Measurements from ENCODE around the gene ODF2L.

- TF ChIP-seq E2F4 (CRISPR knock-in tag; IDR thresholded peaks at IDR 0.05; ENCODE audit: borderline replicate concordance, low read depth), result no peak
- no peak for TF ChIP-seq CBFB (CRISPR knock-in tag; IDR thresholded peaks at IDR 0.05; ENCODE audit: low read depth)
- TF ChIP-seq, protein P1, sequence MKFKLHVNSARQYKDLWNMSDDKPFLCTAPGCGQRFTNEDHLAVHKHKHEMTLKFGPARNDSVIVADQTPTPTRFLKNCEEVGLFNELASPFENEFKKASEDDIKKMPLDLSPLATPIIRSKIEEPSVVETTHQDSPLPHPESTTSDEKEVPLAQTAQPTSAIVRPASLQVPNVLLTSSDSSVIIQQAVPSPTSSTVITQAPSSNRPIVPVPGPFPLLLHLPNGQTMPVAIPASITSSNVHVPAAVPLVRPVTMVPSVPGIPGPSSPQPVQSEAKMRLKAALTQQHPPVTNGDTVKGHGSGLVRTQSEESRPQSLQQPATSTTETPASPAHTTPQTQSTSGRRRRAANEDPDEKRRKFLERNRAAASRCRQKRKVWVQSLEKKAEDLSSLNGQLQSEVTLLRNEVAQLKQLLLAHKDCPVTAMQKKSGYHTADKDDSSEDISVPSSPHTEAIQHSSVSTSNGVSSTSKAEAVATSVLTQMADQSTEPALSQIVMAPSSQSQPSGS (CRISPR knock-in tag; IDR thresholded peaks at IDR 0.05; ENCODE audit: borderline replicate concordance, low read depth), result no peak
- no peak for TF ChIP-seq SMAD3 (CRISPR knock-in tag; IDR thresholded peaks at IDR 0.05; ENCODE audit: borderline replicate concordance)
- TF ChIP-seq, protein P2, sequence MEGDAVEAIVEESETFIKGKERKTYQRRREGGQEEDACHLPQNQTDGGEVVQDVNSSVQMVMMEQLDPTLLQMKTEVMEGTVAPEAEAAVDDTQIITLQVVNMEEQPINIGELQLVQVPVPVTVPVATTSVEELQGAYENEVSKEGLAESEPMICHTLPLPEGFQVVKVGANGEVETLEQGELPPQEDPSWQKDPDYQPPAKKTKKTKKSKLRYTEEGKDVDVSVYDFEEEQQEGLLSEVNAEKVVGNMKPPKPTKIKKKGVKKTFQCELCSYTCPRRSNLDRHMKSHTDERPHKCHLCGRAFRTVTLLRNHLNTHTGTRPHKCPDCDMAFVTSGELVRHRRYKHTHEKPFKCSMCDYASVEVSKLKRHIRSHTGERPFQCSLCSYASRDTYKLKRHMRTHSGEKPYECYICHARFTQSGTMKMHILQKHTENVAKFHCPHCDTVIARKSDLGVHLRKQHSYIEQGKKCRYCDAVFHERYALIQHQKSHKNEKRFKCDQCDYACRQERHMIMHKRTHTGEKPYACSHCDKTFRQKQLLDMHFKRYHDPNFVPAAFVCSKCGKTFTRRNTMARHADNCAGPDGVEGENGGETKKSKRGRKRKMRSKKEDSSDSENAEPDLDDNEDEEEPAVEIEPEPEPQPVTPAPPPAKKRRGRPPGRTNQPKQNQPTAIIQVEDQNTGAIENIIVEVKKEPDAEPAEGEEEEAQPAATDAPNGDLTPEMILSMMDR (IDR thresholded peaks at IDR 0.05), result no peak
- TF ChIP-seq SP1 (CRISPR knock-in tag; conservative IDR thresholded peaks at IDR 0.05), result no peak
- TF ChIP-seq IRF2 (CRISPR knock-in tag; IDR thresholded peaks at IDR 0.05; ENCODE audit: borderline replicate concordance, low read depth), result no peak
- TF ChIP-seq NFATC4 (CRISPR knock-in tag; IDR thresholded peaks at IDR 0.05), result no peak
- TF ChIP-seq ELF4 (CRISPR knock-in tag; IDR thresholded peaks at IDR 0.05; ENCODE audit: low read depth), result no peak
Observed at GRCh38 chr1:86421601-86422280, 25.6 kb upstream of the ODF2L start.

Measured in WTC11 (cell line).